ENCODE data around the gene ATG4B. TPM values are rescaled to one million over a fixed set of nuclear protein-coding genes. Genes with fewer than 3 reads are reported as not detected.

The ATG4B gene
- total RNA-seq, 1 donor from 2014 or later, result 83.2 TPM

DNA sequence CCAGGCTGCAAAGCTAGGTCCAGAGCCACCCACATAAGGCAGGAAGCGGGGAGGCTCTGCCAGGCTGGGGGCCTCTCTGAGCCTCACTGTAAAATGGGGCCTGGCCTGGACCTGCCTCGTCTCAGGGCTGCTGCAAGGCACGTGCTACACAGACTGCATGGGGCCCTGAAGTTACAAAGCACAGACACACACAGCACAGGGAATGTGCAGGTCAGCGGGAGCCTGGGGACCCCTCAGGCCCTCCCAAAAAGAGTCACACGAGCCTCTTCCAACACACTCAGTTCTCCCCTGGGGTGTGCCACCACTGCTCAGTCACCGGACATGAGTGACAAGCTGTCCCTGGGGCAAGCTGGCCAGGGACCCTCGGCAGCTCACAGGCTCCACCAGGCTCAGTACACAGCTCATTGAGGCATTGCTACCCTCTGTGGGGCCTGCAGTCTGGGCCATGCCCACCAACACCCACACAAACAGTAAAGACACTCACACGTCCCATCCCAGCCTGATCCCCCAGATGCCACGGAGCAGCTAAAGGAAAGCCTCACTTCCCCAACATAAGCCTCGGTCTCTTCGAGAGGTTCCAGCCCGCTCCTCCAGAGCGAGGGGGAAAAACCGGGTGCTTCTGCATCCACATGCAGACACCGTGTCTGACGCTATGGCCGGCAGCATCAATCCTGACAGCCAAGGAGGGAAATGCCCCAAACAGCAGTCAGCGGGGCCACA, 45.2 kb upstream of the ATG4B start:
- no peaks in the 10 kb centered on the region for H3K4me1 ChIP-seq (ENCODE audit: insufficient read depth, low read length)
- H3K4me3 Mint-ChIP-seq (ENCODE audit: unreplicated experiment), result no peak overlapping the region
- H2AFZ ChIP-seq (ENCODE audit: low read depth, low read length), result no peak overlapping the region
- FAIRE-seq (no peak), DNase-seq (ENCODE audit: low read depth) (no peak)
- H3K27me3 Mint-ChIP-seq (ENCODE audit: low read depth, unreplicated experiment), result no peaks in the 10 kb centered on the region
- H3K4me3 ChIP-seq (ENCODE audit: insufficient read depth, low read depth, low read length), result no peak overlapping the region
- no peak overlapping the region for H3K27ac ChIP-seq (ENCODE audit: low read depth, low read length)
- no peaks in the 10 kb centered on the region for H3K4me1 Mint-ChIP-seq (ENCODE audit: low read depth, unreplicated experiment)
- no peaks in the 10 kb centered on the region for H3K27me3 ChIP-seq (ENCODE audit: insufficient read depth, low read length)
- H3K9me3 Mint-ChIP-seq (ENCODE audit: unreplicated experiment), result peaks cover 16% of the 10 kb centered on the region
- peaks cover 15% of the 10 kb centered on the region for H4K20me1 ChIP-seq (ENCODE audit: insufficient read depth, low read length)
- H3K36me3 ChIP-seq (ENCODE audit: insufficient read depth, low read length), result peaks cover 3% of the 10 kb centered on the region
- H3K9ac ChIP-seq (ENCODE audit: low read length), result no peak overlapping the region
- H3K27ac Mint-ChIP-seq (ENCODE audit: unreplicated experiment), result no peak overlapping the region
- H3K79me2 ChIP-seq (ENCODE audit: insufficient read depth, low read length), result no peaks in the 10 kb centered on the region
- H3K36me3 Mint-ChIP-seq (ENCODE audit: low read depth, unreplicated experiment), result peaks cover 11% of the 10 kb centered on the region
- peaks cover under 1% of the 10 kb centered on the region for H3K9me3 ChIP-seq (ENCODE audit: insufficient read depth, low read depth, low read length)
- TF ChIP-seq EZH2 (IDR thresholded peaks at IDR 0.05; ENCODE audit: insufficient read depth, low read length), result no peak
- no peak for TF ChIP-seq CTCF (IDR thresholded peaks at IDR 0.05; ENCODE audit: insufficient read depth, low read depth, low read length)
- H3K4me2 ChIP-seq (ENCODE audit: low read length), result no peak overlapping the region

DNA sequence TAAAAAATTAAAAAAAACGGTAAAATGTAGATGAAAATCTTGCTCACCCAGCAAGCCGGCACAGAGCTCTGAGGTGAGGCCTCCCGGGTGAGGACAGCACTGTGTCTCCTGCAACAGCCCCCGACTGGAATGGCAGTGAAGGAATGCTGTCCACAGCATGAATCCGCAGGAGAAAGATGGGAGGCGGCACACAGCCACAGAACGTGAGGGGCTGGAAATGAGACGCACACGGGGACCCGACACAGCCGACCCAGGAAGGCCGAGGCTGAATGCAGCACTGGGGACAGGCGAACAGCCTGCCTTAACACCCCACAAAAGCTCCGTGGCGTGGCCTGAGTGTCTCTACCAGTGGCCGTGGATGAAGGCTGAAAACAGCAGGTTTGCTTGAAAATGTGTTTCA, 44.2 kb upstream of the ATG4B start:
- Mint-ChIP-seq H3K4me3 (ENCODE audit: unreplicated experiment) (no peak overlapping the region), H3K9me3 (ENCODE audit: unreplicated experiment) (peaks cover 11% of the 10 kb centered on the region), H3K27me3 (ENCODE audit: low read depth, unreplicated experiment) (no peaks in the 10 kb centered on the region), H3K27ac (ENCODE audit: unreplicated experiment) (no peak overlapping the region), H3K4me1 (ENCODE audit: low read depth, unreplicated experiment) (no peaks in the 10 kb centered on the region), H3K36me3 (ENCODE audit: low read depth, unreplicated experiment) (peaks cover 7% of the 10 kb centered on the region)
- no peaks in the 10 kb centered on the region for H3K27me3 ChIP-seq (ENCODE audit: insufficient read depth, low read length)
- no peak overlapping the region for H2AFZ ChIP-seq (ENCODE audit: low read depth, low read length)
- TF ChIP-seq CTCF (IDR thresholded peaks at IDR 0.05; ENCODE audit: insufficient read depth, low read depth, low read length), result no peak
- no peak for TF ChIP-seq EZH2 (IDR thresholded peaks at IDR 0.05; ENCODE audit: insufficient read depth, low read length)
- H3K79me2 ChIP-seq (ENCODE audit: insufficient read depth, low read length), result no peaks in the 10 kb centered on the region
- no peak overlapping the region for H3K27ac ChIP-seq (ENCODE audit: low read depth, low read length)
- H3K36me3 ChIP-seq (ENCODE audit: insufficient read depth, low read length), result peaks cover 5% of the 10 kb centered on the region
- FAIRE-seq (no peak), DNase-seq (ENCODE audit: low read depth) (no peak)
- H3K9me3 ChIP-seq (ENCODE audit: insufficient read depth, low read depth, low read length), result no peaks in the 10 kb centered on the region
- H4K20me1 ChIP-seq (ENCODE audit: insufficient read depth, low read length), result peaks cover 19% of the 10 kb centered on the region
- H3K4me3 ChIP-seq (ENCODE audit: insufficient read depth, low read depth, low read length), result no peak overlapping the region
- no peaks in the 10 kb centered on the region for H3K4me1 ChIP-seq (ENCODE audit: insufficient read depth, low read length)
- no peak overlapping the region for H3K4me2 ChIP-seq (ENCODE audit: low read length)
- no peak overlapping the region for H3K9ac ChIP-seq (ENCODE audit: low read length)

- Histone ChIP-seq H3K9me3 (ENCODE audit: insufficient read depth, low read depth, low read length) (no peaks in the 10 kb centered on the region), H3K4me3 (ENCODE audit: insufficient read depth, low read depth, low read length) (no peak overlapping the region), H3K9ac (ENCODE audit: low read length) (no peak overlapping the region), H3K27ac (ENCODE audit: low read depth, low read length) (no peak overlapping the region), H3K36me3 (ENCODE audit: insufficient read depth, low read length) (peaks cover 8% of the 10 kb centered on the region), H2AFZ (ENCODE audit: low read depth, low read length) (no peak overlapping the region), H3K4me2 (ENCODE audit: low read length) (no peak overlapping the region), H3K79me2 (ENCODE audit: insufficient read depth, low read length) (no peaks in the 10 kb centered on the region), H3K27me3 (ENCODE audit: insufficient read depth, low read length) (no peaks in the 10 kb centered on the region), H3K4me1 (ENCODE audit: insufficient read depth, low read length) (no peaks in the 10 kb centered on the region), H4K20me1 (ENCODE audit: insufficient read depth, low read length) (peaks cover 19% of the 10 kb centered on the region)
- Mint-ChIP-seq H3K4me1 (ENCODE audit: low read depth, unreplicated experiment) (no peaks in the 10 kb centered on the region), H3K27ac (ENCODE audit: unreplicated experiment) (no peak overlapping the region), H3K27me3 (ENCODE audit: low read depth, unreplicated experiment) (no peaks in the 10 kb centered on the region), H3K4me3 (ENCODE audit: unreplicated experiment) (no peak overlapping the region), H3K36me3 (ENCODE audit: low read depth, unreplicated experiment) (peaks cover 14% of the 10 kb centered on the region), H3K9me3 (ENCODE audit: unreplicated experiment) (no peaks in the 10 kb centered on the region)
- DNase-seq (ENCODE audit: low read depth), result no peak
- no peak for FAIRE-seq
- TF ChIP-seq EZH2 (IDR thresholded peaks at IDR 0.05; ENCODE audit: insufficient read depth, low read length), result no peak
- TF ChIP-seq CTCF (IDR thresholded peaks at IDR 0.05; ENCODE audit: insufficient read depth, low read depth, low read length), result no peak
Measured at GRCh38 chr2:241595600-241596140, 41.8 kb upstream of the ATG4B start.
